Mesothelial cell of epicardium (in vitro differentiated cells): Measurements from ENCODE around the gene MEN1. TPM values are rescaled to one million over a fixed set of nuclear protein-coding genes. Genes with fewer than 3 reads are reported as not detected.

Source experiments
- DNase-seq, 2 experiments: peaks; one replicate each; pipeline ENCODE4 v3.0.0; 2021; ENCODE audit warnings: low spot score in 2 of 2; ENCODE audit not compliant: unreplicated experiment in 2 of 2
- H3K27ac Mint-ChIP-seq: 2 replicates; pipeline ENCODE4 v1.8.0; 2021; ENCODE audit warnings: mixed read lengths
- H3K27me3 Mint-ChIP-seq: 2 replicates; pipeline ENCODE4 v1.8.0; 2021; ENCODE audit warnings: low read depth, mixed read lengths
- H3K36me3 Mint-ChIP-seq: 2 replicates; pipeline ENCODE4 v1.8.0; 2021; ENCODE audit warnings: mixed read lengths
- H3K4me1 Mint-ChIP-seq: 2 replicates; pipeline ENCODE4 v1.8.0; 2021; ENCODE audit warnings: mixed read lengths
- H3K4me3 Mint-ChIP-seq: 2 replicates; pipeline ENCODE4 v1.8.0; 2021; ENCODE audit warnings: mild to moderate bottlenecking, moderate library complexity, mixed read lengths
- H3K9me3 Mint-ChIP-seq: 2 replicates; pipeline ENCODE4 v1.8.0; 2021; ENCODE audit warnings: mixed read lengths
- CTCF ChIP-seq: fragments of 200-600 bp; sonication (generic); IDR thresholded peaks from one replicate; pipeline ENCODE4 v1.5.0; 2021; ENCODE audit warnings: antibody characterized with exemption; ENCODE audit not compliant: unreplicated experiment
- total RNA-seq: library from RNA; stranded (reverse); gene quantifications from 3 replicates; pipeline ENCODE4 v1.2.1, GENCODE V29; 2021

The MEN1 gene
- total RNA-seq, 1 donor from 2014 or later, result 45.4 TPM

- Mint-ChIP-seq H3K27me3 (no peaks in the 10 kb centered on the region), H3K27ac (peak overlapping the region; percentile 33), H3K4me1 (peaks cover 17% of the 10 kb centered on the region), H3K36me3 (peaks cover 24% of the 10 kb centered on the region), H3K4me3 (no peak overlapping the region), H3K9me3 (no peaks in the 10 kb centered on the region)
- DNase-seq, result no peak
- TF ChIP-seq CTCF, result no peak
Observed at GRCh38 chr11:64763526-64764039, 46.8 kb downstream of the MEN1 start.

GRCh38 chr11:64762674-64763525 lies 47.5 kb downstream of the MEN1 start:
- no peaks in the 10 kb centered on the region for H3K27me3 Mint-ChIP-seq

GRCh38 chr11:64762277-64762673 lies 48.1 kb downstream of the MEN1 start:
- Mint-ChIP-seq H3K36me3 (peaks cover 16% of the 10 kb centered on the region), H3K27me3 (no peaks in the 10 kb centered on the region), H3K27ac (peak overlapping the region; percentile 68), H3K9me3 (no peaks in the 10 kb centered on the region), H3K4me1 (peaks cover 17% of the 10 kb centered on the region), H3K4me3 (no peak overlapping the region)
- no peak for TF ChIP-seq CTCF
- DNase-seq, result no peak

More at GRCh38 chr11:64762674-64763525, 47.5 kb downstream of the MEN1 start:
- peaks cover 17% of the 10 kb centered on the region for H3K4me1 Mint-ChIP-seq
- H3K36me3 Mint-ChIP-seq, result peaks cover 20% of the 10 kb centered on the region
- H3K9me3 Mint-ChIP-seq, result no peaks in the 10 kb centered on the region
- H3K27ac Mint-ChIP-seq, result peak overlapping the region; percentile 68
- TF ChIP-seq CTCF, result no peak
- DNase-seq, result no peak
- no peak overlapping the region for H3K4me3 Mint-ChIP-seq

GRCh38 chr11:64760759-64761420 lies 49.5 kb downstream of the MEN1 start:
- H3K27ac Mint-ChIP-seq, result peak overlapping the region; percentile 61
- no peak for DNase-seq
- no peaks in the 10 kb centered on the region for H3K27me3 Mint-ChIP-seq
- no peak overlapping the region for H3K4me3 Mint-ChIP-seq
- H3K36me3 Mint-ChIP-seq, result peaks cover 13% of the 10 kb centered on the region
- H3K4me1 Mint-ChIP-seq, result peaks cover 17% of the 10 kb centered on the region
- no peak for TF ChIP-seq CTCF
- no peaks in the 10 kb centered on the region for H3K9me3 Mint-ChIP-seq

- peaks cover 17% of the 10 kb centered on the region for H3K4me1 Mint-ChIP-seq
- H3K27me3 Mint-ChIP-seq, result no peaks in the 10 kb centered on the region
- H3K4me3 Mint-ChIP-seq, result no peak within 1 kb of the TSS
- H3K27ac Mint-ChIP-seq, result peak within 1 kb of the TSS; percentile 89
- H3K9me3 Mint-ChIP-seq, result no peaks in the 10 kb centered on the region
- H3K36me3 Mint-ChIP-seq, result peaks cover 10% of the 10 kb centered on the region
- no peak for DNase-seq
- no peak for TF ChIP-seq CTCF
Observed at GRCh38 chr11:64759722-64760719, 50.3 kb downstream of the MEN1 start, which contains the start of gene PYGM. TSS of gene PYGM (minus strand) at chr11:64759974. CDS start at chr11:64759898, 76 bp downstream.
